ENCODE data around the gene SLC8B1. TPM values are rescaled to one million over a fixed set of nuclear protein-coding genes. Genes with fewer than 3 reads are reported as not detected.
A peak's percentile ranks its signal among the peaks of the same experiment; 100 is the strongest.

The SLC8B1 gene
- polyA plus RNA-seq (ENCODE audit: insufficient read length in 4 of 4), result 10 to 100 TPM; 12.3 to 18.8 (median 14.7) TPM

DNA sequence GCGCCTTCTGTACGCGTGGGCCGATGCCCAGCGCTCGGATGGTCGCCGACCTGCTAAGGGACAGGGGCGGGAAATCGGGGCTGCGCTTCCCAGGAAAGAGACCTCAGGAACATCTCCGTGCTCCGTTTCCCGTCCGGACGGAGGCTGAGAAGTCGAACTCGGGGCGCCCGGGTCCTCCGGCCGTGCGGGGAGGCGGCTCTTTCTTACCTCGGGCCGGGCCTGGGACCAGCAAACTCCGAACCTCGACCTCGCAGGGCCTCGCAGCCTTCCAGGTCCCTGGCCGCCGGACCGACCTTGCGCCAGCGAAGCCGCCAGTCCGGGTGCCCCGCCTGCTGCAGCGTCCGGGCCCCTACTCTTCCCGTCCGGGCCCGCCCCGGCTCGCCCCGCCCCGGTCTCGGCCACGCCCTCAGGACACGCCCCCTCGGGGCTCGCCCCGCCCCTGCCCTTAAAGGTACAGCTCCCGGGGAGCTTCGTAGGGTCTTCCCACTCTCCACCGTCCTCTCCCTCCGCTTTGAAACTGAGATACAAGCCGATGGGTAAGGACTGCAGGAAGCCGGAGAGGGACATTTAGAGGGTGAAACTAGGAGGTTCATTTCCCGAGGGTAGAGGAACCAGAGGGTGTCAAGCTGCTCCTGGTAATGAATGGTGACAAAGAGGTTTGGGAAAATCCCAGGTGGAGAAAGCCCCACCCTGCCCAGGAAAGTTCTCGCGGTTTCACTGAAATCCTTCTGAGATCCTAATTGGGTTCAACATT, at the start of gene SLC8B1:
SLC8B1 (minus strand) TSS at position 324 of the 754 bp plus-strand sequence. CDS start 2,231 bp downstream, outside the sequence.
- DNase-seq (ENCODE audit: low read depth in 4 of 4, low spot score in 2 of 4), result peak in 2 of 4 donors; percentile 68 to 71

DNA sequence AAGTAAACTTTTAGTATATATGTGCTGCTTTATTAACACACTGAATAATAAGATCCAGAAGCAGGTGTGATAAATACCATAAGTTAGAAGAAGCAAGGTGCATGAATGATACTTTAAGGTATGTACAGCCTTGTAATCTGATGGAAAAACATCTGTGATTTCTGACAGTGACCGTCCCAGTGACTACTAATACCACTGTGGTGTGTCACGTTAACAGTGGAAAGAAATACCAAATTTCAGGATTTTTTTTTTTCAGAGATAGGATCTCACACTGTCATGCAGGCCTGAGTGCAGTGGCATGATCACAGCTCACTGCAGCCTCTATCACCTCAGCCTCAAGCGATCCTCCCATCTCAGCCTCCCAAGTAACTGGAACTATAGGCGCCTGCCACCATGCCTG, 47.3 kb upstream of the SLC8B1 start:
- no peak for DNase-seq (ENCODE audit: low read depth in 4 of 4, low spot score in 2 of 4)

DNA sequence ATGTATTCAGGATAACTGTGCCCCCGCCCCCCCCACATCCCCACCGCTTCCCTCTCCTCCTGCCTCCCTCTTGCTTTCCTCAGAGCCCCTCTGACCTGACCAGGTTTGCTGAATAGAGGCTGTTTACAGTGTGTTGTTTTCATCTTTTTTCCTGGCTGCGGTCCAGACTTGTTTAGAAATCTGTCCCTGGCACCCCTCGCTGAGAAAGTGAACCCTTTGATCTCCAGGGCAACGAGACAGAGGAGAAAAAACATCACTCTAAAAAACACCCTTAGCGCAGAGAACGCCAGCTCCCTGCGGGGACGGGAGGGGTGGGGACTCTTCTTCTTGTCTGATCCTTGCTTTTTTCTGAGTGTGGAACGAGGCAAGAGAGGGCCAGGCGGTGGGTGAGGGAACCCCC, 46.3 kb upstream of the SLC8B1 start:
- no peak for DNase-seq (ENCODE audit: low read depth in 4 of 4, low spot score in 2 of 4)

DNA sequence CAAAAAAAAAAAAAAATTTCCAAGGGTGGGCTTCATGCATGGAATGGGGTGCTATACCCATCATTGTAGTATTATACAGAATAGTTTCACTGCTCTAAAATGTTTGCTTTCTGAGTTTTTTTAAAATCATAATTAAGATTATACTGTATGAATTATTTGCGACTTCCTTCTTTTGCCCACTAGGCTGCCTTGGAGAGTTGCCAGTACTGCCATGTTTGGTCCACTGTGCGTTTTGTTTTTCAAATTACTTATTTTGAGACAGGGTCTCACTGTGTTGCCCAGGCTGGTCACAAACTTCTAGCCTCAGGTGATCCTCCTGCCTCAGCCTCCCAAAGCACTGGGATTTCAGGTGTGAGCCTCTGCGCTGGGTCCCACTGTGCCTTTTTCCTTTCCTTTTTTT, 43.4 kb upstream of the SLC8B1 start:
- no peak for DNase-seq (ENCODE audit: low read depth in 4 of 4, low spot score in 2 of 4)

DNA sequence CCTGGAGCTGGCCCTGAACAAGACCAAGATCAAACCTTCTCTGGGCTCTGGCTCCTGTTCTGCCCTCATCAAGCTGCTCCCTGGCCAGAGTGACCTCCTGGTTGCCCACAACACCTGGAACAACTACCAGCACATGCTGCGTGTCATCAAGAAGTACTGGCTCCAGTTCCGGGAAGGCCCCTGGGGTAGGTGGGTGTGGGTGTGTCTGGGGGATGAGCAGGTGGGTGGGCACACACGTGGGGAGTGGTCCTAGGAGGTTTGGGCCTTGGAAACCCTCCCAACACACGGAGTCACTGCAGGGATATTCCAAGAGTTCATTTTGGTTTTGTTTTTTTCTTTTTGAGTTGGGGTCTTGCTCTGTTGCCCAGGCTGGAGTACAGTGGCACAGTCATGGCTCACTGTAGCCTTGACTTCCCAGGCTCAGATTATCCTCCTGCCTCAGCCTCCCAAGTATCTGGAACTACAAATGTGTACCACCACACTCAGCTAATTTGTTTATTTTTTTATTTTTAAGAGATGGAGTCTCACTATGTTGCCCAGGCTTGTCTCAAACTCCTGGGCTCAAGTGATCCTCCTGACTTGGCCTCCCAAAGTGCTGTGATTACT, 40.0 kb upstream of the SLC8B1 start:
- no peak for DNase-seq (ENCODE audit: low read depth in 4 of 4, low spot score in 2 of 4)

DNA sequence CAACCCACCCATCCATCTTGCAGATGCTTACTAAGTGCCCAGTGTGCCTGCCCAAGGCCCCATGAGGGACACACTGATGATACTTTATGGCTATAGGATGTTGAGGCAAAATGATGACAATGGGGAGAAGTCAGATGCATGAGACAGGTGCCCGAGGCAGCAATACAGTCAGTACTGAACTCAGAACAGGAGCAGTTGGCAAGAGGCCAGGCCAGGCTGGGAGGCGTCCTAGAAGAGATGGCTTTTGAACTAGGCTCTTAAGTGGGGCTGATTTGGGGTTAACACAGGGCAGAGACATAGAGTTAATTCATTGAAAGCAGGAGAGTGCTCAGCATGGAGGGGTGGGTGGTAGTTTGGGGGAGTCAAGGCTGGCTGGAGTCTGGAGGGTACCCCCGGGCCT, 39.1 kb upstream of the SLC8B1 start:
- DNase-seq (ENCODE audit: low read depth in 4 of 4, low spot score in 2 of 4), result no peak

DNA sequence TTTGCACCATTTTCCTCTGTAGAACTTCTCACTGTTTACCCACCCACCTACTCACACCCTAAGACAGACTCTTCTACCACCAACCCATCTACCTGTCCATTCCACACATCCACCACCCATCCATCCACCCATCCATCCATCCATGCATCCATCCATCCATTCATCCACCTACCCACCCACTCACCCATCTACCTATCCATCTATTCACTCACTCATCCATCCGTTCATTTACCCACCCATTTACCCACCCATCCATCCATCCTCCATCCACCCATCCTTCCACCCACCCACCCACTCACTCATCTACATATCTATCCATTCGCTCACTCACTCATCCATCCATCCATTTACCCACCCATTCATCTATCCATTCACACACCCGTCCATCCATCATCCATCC, 38.5 kb upstream of the SLC8B1 start:
- DNase-seq (ENCODE audit: low read depth in 4 of 4, low spot score in 2 of 4), result no peak

DNA sequence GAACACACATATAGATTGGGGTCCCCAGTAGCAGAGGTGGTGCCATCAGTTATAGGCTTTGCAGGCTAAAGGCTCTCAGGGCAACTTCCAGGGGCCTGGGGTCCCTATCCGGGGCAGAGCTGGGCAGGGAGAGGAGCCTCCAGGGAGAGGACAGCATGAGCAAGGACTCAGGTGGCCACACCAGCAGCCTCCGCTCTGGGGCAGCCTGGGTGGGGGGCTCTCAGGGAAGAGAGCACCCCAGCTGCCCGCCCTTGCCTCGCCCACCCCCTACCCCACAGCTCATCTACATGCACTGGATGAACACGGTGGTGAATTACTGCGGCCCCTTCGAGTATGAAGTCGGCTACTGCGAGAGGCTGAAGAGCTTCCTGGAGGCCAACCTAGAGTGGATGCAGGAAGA, 37.5 kb upstream of the SLC8B1 start:
- DNase-seq (ENCODE audit: low read depth in 4 of 4, low spot score in 2 of 4), result no peak

DNA sequence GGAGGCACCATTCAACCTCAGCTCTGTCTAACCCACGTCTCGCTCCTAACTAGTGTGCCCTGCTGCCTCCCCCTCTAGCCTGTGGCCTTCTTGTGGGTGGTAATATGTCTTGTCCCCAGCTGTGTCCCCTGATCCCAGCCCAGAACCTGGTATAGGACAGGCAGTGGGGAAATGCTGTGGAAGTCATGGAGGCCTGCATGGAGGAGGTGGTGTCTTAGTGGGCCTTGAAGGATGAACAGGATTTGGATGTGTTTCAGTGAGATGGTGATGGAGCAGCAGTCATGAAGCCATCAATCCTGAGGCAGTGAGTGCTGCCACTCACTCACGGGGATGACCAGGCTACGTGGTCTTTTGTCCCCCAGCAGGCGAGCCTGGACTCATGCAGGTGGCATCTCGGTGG, 36.9 kb upstream of the SLC8B1 start:
- DNase-seq (ENCODE audit: low read depth in 4 of 4, low spot score in 2 of 4), result no peak

DNA sequence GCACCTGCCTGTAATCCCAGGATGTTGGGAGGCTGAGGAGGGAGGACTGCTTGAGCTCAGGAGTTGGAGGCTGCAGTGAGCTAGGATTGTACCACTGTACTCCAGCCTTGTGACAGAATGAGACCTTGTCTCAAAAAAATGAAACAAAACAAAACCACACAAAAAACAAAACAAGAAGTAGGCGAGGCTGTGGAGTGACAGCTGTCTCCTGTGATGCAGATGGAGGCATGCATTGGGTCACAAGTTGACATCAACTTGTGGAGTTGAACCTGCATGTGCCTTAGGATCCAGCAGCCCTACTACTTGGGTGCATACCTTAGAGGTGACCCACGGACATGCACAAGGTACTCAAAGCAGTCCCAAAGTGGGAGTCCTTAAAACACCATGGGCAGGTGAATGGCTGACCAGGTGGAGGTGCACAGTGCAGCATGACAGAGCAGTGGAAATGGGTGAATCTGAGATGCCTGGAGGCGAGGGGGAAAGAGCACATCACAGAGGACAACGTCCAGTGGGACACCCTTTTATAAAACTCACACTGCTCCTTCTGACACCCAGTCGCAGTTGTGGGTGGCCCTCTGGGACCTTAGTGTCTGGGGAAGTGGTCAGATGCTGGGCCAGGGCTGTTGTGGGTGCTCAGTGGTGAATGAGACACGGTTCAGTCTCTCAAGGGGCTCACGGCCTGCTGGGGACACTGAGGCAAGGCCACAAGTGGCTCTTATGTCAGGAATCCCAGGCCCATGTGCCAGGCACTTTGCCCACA, 36.2 kb upstream of the SLC8B1 start:
- no peak for DNase-seq (ENCODE audit: low read depth in 4 of 4, low spot score in 2 of 4)

DNA sequence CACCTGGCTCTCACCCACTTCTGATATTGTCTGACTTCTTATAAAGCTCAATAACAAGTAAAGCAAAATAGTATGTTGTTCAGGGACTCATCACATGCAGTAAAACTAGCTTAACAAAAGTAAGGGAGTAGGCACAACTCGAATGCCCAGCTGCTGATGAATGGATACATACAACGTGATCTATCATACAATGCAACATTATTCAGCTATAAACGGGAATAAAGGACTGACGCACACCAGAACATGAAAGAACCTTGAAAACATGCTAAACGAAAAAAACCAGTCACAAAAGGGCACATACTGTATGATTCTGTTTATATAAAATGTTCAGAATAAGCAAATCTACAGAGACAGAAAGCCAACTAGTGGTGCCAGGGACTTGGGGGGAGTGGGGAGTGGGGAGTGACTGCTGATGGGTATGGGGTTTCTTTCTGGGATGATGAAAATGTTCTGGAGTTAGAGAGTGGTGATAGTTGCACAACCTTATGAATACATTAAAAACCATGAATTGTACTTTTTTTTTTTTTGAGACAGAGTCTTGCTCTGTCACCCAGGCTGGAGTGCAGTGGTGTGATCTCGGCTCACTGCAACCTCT, 34.6 kb upstream of the SLC8B1 start:
- DNase-seq (ENCODE audit: low read depth in 4 of 4, low spot score in 2 of 4), result no peak

DNA sequence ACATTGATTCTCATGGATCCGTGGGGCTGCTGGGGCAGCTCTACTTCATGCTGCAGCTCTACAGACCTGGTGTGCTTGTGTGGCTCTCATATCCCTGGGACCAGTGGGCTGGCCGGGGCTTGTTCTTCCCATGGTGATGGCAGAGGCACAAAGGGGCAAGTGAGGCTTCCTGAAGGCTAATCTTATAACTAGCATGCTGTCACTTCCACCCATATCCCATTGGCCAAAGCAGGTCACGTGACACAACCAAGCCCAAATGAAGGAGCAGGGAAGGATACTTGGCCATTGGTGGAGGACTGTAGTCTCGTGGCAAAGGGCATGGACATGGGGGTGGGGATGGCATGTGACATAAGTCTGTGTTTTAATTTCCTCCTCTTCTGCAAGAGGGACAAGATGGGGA, 33.4 kb upstream of the SLC8B1 start:
- DNase-seq (ENCODE audit: low read depth in 4 of 4, low spot score in 2 of 4), result no peak

DNA sequence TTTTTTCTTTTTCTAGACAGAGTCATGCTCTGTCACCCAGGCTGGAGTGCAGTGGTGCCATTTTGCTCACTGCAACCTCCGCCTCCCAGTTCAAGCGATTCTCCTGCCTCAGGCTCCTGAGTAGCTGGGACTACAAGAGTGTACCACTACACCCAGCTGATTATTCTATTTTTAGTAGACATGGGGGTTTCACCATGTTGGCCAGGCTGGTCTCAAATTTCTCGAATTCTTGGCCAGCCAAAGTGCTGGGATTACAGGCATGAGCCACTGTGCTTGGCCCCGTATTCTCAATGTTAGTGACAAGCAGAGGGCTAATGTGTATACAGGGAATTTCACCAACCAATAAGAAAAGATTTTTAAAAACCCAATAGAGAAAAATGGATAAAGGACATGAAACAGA, 31.9 kb upstream of the SLC8B1 start:
- DNase-seq (ENCODE audit: low read depth in 4 of 4, low spot score in 2 of 4), result no peak

DNA sequence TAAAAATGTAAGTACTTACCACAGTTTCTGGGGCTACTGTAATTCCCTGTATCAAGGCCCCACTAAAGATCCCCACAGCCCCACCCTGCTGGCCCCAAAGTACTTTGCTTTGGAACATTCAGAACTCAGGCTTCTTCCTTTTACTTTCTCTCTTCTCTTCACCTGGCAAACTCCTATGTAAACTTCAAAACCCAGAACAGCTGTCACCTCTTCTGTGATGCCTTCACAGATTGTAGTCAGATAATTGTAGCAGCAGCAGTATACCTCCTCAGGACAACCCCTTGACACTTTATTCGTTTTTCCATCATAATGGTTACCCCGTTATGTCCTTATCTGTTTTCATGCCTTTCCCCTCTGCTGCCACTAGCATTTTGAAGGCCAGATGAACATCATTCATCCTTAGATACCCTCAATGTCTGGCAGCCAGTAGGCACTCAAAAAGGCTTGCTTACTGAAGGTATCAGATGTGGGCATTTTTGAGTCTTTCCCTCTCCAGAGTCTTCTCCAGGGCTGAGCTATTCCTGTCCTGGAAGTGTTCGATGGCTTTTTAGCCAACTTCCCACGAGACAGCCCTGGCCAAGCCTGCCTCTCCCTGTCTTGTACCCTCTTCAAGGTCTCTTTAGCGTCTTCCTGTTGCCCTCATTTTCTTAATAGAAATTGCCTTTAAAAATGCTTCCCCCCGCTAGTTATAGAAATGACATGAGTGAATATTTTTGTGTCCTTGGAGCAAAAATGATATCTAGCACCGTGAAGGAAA, 30.9 kb upstream of the SLC8B1 start:
- no peak for DNase-seq (ENCODE audit: low read depth in 4 of 4, low spot score in 2 of 4)

DNA sequence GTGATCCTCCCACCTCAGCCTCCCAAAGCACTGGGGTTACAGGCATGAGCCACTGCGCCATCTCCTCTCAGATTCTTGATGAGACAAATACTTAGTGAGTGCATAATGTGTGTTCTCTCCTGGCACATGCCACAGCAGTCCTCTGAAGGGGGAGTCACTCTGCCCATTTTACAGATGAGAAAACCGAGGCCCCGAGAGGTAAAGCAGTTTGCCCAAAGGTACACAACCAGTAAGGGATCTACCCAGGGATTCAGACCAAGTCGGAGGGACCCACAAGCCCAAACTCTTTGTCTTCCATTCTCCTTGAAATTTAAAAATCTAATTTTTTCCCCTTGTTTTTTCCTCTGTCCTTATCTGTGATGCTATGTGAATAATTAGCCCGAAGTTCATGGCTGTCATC, 29.8 kb upstream of the SLC8B1 start:
- no peak for DNase-seq (ENCODE audit: low read depth in 4 of 4, low spot score in 2 of 4)

DNA sequence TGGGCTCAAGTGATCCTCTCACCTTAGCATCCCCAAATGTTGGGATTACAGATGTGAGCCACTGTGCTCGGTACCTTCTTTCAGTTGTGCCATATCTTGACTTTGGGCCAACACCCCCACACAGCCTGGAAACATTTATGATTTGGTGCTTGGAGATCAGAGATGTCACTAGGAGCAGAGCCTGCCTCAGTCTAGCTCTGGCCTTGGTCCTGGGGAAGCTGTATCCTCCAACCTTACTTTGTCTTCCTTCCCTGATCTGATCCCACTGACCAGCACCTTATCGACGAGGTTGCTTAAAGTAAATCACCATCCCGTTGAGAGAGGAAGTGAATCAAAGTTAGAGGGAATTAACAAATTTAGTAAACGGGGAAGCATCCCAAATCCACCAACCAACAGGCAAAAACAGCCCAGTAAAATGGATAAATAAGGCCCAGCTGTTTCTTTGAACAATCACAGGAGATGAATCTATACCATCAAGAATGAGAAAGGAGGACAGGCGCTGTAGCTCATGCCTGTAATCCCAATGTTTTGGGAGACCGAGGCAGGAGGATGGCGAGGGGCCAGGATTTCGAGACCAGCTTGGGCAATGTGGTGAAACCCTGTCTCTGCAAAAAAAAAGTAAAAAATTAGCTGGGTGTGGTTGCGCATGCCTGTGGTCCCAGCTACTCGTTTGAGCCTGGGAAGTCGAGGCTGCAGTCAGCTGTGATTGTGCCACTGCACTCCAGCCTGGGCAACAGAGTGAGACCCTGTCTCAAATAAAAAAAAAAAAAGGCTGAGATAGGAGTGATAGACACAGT, 26.9 kb upstream of the SLC8B1 start:
- no peak for DNase-seq (ENCODE audit: low read depth in 4 of 4, low spot score in 2 of 4)

DNA sequence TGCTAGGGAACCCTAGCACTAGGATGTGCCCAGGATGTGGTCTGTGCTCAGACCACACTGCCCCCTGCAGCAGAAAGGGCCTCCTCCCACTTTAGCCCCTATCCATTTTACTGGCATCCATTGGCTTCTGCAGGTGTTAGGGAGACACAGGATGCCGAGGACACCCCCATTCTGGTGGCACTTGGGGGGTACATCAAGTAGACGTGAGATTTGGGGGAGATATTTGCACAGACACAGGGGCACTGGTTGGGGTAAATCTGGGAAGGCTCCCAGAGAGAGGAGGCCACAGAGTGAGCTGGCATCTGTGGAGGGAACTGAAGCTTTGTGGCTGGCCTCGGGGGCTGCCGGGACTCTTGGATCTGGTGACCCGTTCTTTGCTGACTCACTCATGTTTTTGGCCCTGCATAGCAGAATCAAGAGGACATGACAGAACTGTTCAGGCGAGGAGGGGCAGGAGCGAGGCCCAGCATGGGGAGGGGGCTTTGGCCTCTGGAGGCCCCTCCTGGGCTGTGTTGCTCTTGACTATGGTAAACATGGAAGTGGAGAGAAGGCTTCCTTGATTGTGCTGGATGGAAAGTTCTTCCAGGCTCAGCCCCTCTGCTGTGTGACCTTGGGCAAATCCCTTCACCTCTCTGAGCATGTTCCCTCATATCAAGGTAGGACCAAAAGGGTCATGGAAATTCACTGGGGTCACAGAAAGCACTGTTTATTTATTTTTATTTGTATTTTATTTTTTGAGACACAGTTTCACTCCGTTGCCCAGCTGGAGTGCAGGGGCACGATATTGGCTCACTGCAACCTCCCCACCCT, 25.2 kb upstream of the SLC8B1 start:
- no peak for DNase-seq (ENCODE audit: low read depth in 4 of 4, low spot score in 2 of 4)

DNA sequence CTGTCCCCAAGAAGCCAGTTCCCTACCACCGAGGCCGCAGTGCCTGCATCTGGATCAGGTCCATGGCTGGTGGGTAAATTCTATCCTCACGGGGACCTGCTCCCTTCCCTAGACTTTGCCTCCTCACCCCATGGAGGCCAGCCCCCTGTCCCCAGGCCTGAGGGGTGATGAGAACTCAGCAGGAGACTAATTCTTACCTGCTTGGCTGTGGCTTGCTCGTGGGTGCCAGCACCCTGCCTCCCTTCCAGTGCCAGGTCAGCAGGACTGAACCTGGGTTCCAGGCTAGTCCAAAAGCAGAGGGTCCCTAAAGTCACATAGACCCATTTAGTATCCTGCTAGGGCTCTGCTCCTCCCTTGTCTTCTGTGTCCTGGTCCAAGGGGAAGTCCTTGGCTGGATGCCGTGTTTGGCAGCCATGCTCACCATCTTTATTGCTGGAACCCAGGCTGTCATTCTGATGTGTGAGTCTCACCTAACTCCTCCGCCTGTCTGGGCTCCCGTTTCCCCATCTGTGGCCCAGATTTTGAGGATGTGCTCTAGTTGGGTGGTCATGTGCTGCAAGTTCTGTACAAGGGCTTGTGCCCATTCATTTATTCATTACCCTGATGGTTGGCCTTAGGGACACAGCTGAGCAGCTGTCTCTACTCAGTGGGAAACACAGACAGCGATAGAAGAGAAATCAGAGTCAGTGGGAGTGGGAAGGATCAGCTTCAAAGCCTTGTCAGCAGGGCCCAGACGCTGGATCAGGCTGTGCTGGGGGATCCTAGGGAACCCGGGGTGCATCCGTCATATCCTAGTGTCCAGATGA, 24.4 kb upstream of the SLC8B1 start:
- DNase-seq (ENCODE audit: low read depth in 4 of 4, low spot score in 2 of 4), result peak in 1 of 4 donors; percentile 10

Measured in left renal cortex interstitium (tissue), 4 donors.